ENCODE results near the gene MDP1.

GRCh38 chr14:24213866-24214662, 1.8 kb downstream of the MDP1 start:
- TF ChIP-seq, protein P1, sequence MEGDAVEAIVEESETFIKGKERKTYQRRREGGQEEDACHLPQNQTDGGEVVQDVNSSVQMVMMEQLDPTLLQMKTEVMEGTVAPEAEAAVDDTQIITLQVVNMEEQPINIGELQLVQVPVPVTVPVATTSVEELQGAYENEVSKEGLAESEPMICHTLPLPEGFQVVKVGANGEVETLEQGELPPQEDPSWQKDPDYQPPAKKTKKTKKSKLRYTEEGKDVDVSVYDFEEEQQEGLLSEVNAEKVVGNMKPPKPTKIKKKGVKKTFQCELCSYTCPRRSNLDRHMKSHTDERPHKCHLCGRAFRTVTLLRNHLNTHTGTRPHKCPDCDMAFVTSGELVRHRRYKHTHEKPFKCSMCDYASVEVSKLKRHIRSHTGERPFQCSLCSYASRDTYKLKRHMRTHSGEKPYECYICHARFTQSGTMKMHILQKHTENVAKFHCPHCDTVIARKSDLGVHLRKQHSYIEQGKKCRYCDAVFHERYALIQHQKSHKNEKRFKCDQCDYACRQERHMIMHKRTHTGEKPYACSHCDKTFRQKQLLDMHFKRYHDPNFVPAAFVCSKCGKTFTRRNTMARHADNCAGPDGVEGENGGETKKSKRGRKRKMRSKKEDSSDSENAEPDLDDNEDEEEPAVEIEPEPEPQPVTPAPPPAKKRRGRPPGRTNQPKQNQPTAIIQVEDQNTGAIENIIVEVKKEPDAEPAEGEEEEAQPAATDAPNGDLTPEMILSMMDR (IDR thresholded peaks at IDR 0.05; ENCODE audit: low read depth, low read length): no peak
- no peak for TF ChIP-seq POLR2A (IDR thresholded peaks at IDR 0.05; ENCODE audit: extremely low read depth, insufficient read length)
- TF ChIP-seq MYC (IDR thresholded peaks at IDR 0.05; ENCODE audit: low read depth, low read length): no peak
- TF ChIP-seq MAX (IDR thresholded peaks at IDR 0.05; ENCODE audit: low read depth, low read length): no peak

Measured in NB4 (cell line).